Measurements from ENCODE around the gene TYW5. TPM values are rescaled to one million over a fixed set of nuclear protein-coding genes. Genes with fewer than 3 reads are reported as not detected.

Gene TYW5
- total and polyA plus RNA-seq, 3 experiments from 2014 or later, result 4.1 to 10.6 (median 10.0) TPM

DNA sequence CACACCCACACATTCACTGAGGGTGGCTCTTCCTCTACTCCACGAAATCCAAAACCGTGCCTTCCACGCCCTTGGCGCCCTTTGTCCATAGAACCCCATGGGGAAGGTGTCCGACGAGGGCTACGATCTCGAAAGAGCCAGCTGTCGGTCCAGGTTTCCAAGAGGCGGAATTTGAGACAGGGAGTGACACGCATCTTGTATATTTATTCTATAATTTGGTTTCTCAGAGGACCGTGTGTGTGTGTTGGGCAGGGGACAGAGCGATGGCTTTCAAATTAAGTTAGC lies 43.5 kb downstream of the TYW5 start:
- no peak for DNase-seq
- Mint-ChIP-seq H3K36me3 (peaks cover 11 to 26% (median 12%) of the 10 kb centered on the region in 3 donors), H3K27ac (peak overlapping the region; percentile 60 to 97 (median 96)), H3K27me3 (peaks cover 2 to 9% of the 10 kb centered on the region in 2 donors), H3K4me3 (peak overlapping the region; percentile 89 to 98 (median 95)), H3K4me1 (peaks cover 35 to 55% (median 54%) of the 10 kb centered on the region in 3 donors), H3K9me3 (no peaks in the 10 kb centered on the region)
- no peaks in the 10 kb centered on the region for H3K36me3 ChIP-seq (ENCODE audit: insufficient read depth, low read length)
- H3K27ac ChIP-seq (ENCODE audit: low read depth, low read length), result peak overlapping the region; percentile 81
- no peaks in the 10 kb centered on the region for H3K9me3 ChIP-seq (ENCODE audit: low read length)
- H3K4me1 ChIP-seq (ENCODE audit: insufficient read depth, low read length), result peaks cover 24% of the 10 kb centered on the region
- CTCF ChIA-PET, result no interaction called here
- no peaks in the 10 kb centered on the region for H3K27me3 ChIP-seq (ENCODE audit: insufficient read depth, low read length, poor library complexity, severe bottlenecking)
- POLR2A ChIA-PET, result no interaction called here
- peak overlapping the region; percentile 94 for H3K4me3 ChIP-seq (ENCODE audit: low read length)

DNA sequence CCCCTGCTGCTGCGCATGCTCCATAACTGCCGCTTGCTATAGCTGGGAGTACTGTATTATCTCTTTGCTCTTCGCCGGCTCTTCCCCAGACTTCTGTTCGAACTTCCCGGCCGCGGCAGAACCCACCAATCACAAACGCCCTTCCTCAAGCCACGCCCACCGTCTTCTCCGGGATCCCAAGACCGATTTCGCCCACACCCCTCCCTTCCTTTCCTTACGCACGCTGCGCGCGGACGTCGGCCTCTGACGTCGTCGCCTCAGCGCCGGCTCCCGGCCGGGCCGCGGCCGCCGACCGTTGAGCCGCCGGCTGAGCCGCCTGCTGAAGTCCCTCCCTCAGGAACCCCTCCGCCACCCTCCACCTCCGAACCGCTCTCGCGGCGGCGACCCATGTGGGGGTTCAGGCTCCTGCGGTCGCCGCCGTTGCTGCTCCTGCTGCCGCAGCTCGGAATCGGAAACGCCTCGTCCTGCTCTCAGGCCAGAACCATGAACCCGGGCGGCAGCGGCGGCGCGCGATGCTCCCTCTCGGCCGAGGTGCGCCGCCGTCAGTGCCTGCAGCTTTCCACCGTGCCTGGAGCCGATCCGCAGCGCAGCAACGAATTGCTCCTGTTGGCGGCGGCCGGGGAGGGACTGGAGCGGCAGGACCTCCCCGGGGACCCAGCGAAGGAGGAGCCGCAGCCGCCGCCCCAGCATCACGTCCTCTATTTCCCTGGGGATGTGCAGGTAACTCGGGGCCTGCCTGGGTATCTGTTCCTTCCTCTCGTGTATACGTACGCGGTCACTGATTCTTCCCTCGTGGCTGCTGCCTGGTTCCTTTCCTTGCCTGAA lies 44.0 kb downstream of the TYW5 start, which contains the start of gene C2orf69:
C2orf69 (plus strand) TSS at position 242 of the 825 bp plus-strand sequence; CDS start at position 388, 146 bp downstream.
- H3K4me3 Mint-ChIP-seq, result peak within 1 kb of the TSS; percentile 89 to 98 (median 95)
- Histone ChIP-seq H3K27me3 (ENCODE audit: insufficient read depth, low read length, poor library complexity, severe bottlenecking) (no peaks in the 10 kb centered on the region), H3K36me3 (ENCODE audit: insufficient read depth, low read length) (no peaks in the 10 kb centered on the region), H3K27ac (ENCODE audit: low read depth, low read length) (peak within 1 kb of the TSS; percentile 81), H3K4me1 (ENCODE audit: insufficient read depth, low read length) (peaks cover 24% of the 10 kb centered on the region), H3K9me3 (ENCODE audit: low read length) (no peaks in the 10 kb centered on the region), H3K4me3 (ENCODE audit: low read length) (peak within 1 kb of the TSS; percentile 94)
- no peaks in the 10 kb centered on the region for H3K9me3 Mint-ChIP-seq
- DNase-seq, result peak; percentile 80 to 89 (median 86)
- H3K36me3 Mint-ChIP-seq, result peaks cover 5 to 20% (median 6%) of the 10 kb centered on the region in 3 donors
- CTCF ChIA-PET, result interaction anchor here (1.3 kb wide), 1 partner anchor 19 kb away, joined by 3 read pairs; no protein-coding TSS in a partner anchor
- H3K27me3 Mint-ChIP-seq, result peaks cover 2 to 14% of the 10 kb centered on the region in 2 donors
- POLR2A ChIA-PET, result no interaction called here
- peak within 1 kb of the TSS; percentile 60 to 99 (median 97) for H3K27ac Mint-ChIP-seq
- peaks cover 35 to 49% (median 48%) of the 10 kb centered on the region in 3 donors for H3K4me1 Mint-ChIP-seq

DNA sequence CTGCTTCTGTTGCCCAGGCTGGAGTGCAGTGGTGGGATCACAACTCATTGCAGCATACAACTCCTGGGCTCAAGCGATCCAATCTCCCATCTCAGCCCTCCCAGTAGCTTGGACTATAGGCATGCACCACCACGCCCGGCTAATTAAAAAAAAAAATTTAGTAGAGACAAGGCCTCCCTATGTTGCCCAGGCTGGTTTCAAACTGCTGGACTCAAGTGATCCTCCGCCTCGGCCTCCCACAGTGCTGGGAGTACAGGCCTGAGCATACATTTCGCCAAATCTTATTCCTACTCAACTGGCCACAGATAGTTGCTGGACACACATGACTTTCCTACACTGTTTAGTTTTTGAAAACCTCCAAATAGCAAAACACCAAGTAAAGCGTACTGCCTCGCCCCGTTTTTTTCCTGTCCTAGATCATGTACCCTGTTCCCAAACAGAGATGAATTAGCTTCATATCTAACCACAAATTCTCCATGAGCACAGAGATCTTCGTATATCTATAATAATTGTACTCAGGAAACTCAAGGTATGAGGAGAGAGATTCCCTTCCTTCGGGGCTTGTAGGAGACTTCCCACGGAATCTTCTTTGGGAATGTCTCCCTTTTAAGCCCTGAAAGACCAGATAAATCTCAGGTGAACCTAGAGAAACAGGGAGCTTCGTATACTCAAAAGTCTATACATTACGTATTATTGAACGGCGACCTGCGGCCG lies 44.8 kb downstream of the TYW5 start:
- Mint-ChIP-seq H3K4me1 (peaks cover 33 to 42% (median 41%) of the 10 kb centered on the region in 3 donors), H3K27ac (peak overlapping the region; percentile 60 to 99 (median 97)), H3K36me3 (peaks cover 0 to 14% (median 1%) of the 10 kb centered on the region in 3 donors), H3K27me3 (peaks cover 2 to 19% of the 10 kb centered on the region in 2 donors), H3K4me3 (peak overlapping the region; percentile 89 to 98 (median 95)), H3K9me3 (no peaks in the 10 kb centered on the region)
- peak overlapping the region; percentile 81 for H3K27ac ChIP-seq (ENCODE audit: low read depth, low read length)
- no peaks in the 10 kb centered on the region for H3K9me3 ChIP-seq (ENCODE audit: low read length)
- H3K36me3 ChIP-seq (ENCODE audit: insufficient read depth, low read length), result no peaks in the 10 kb centered on the region
- CTCF ChIA-PET, result interaction anchor here (1.3 kb wide), 1 partner anchor 18 kb away, joined by 3 read pairs; no protein-coding TSS in a partner anchor
- POLR2A ChIA-PET, result no interaction called here
- peak overlapping the region; percentile 94 for H3K4me3 ChIP-seq (ENCODE audit: low read length)
- H3K27me3 ChIP-seq (ENCODE audit: insufficient read depth, low read length, poor library complexity, severe bottlenecking), result no peaks in the 10 kb centered on the region
- DNase-seq, result no peak
- peaks cover 24% of the 10 kb centered on the region for H3K4me1 ChIP-seq (ENCODE audit: insufficient read depth, low read length)

DNA sequence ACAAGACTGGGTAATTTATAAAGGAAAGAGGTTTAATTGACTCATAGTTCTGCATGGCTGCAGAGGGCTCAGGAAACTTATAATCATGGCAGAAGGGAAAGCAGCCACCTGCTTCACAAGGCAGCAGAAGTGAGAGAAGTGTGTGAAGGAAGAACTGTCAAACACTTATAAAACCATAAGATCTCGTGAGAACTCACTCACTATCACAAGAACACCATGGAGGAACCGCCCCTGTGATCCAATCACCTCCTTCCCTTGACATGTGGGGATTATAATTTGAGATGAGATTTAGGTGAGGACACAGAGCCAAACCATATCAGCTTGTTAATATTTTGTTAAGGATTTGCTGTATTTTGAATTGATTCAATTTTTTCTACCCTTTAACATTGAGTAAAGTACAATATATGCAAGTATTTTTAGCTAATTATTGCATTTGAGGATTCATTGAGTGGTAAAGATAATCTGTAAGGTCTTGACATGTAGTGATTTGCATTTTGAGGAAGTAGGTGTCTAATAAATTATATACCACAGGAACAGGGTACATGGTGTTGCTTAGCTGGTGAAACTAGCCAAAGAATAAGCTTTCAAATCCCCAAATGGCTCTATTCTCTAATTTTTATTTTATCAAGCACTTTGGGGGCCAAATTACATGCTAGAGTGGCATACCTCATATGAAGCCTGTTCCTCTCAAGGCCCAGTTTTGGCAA lies 48.1 kb downstream of the TYW5 start:
- Mint-ChIP-seq H3K36me3 (peaks cover 0 to 11% (median 1%) of the 10 kb centered on the region in 3 donors), H3K27me3 (peaks cover 5 to 36% of the 10 kb centered on the region in 2 donors), H3K9me3 (no peaks in the 10 kb centered on the region), H3K4me3 (peak overlapping the region in 1 of 7 donors; percentile 45), H3K27ac (peak overlapping the region in 1 of 8 donors; percentile 2), H3K4me1 (peaks cover 11 to 15% (median 14%) of the 10 kb centered on the region in 3 donors)
- no peak for DNase-seq
- H3K9me3 ChIP-seq (ENCODE audit: low read length), result no peaks in the 10 kb centered on the region
- ChIA-PET POLR2A (no interaction called here), CTCF (no interaction called here)
- peaks cover 5% of the 10 kb centered on the region for H3K4me1 ChIP-seq (ENCODE audit: insufficient read depth, low read length)
- H3K36me3 ChIP-seq (ENCODE audit: insufficient read depth, low read length), result no peaks in the 10 kb centered on the region
- H3K27ac ChIP-seq (ENCODE audit: low read depth, low read length), result no peak overlapping the region
- H3K27me3 ChIP-seq (ENCODE audit: insufficient read depth, low read length, poor library complexity, severe bottlenecking), result no peaks in the 10 kb centered on the region
- H3K4me3 ChIP-seq (ENCODE audit: low read length), result no peak overlapping the region

DNA sequence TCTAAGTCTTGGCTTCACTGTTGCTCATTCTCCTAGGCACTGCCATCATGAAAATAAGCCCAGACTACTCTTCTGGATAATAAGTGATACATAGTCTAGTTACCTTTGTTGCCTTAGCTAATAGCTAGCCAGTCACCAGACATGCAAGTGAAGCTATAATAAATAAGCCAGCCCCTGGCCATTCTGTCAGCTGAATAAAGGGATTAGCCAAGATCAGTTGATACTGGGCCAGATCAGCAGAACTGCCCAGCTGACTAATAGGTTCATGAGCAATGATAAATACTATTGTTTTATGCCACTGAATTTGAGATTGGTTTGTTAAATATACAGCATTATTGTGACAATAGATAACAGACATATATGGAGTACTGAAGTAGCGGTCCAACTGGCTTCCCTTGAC lies 52.2 kb downstream of the TYW5 start:
- CTCF ChIA-PET, result interaction anchor here (0.6 to 1.2 kb wide), 2 partner anchors 66 to 1569 kb away, joined by 3 read pairs; no protein-coding TSS in a partner anchor
- Mint-ChIP-seq H3K4me1 (no peaks in the 10 kb centered on the region), H3K27ac (no peak overlapping the region), H3K36me3 (no peaks in the 10 kb centered on the region), H3K27me3 (peaks cover 6 to 40% of the 10 kb centered on the region in 2 donors), H3K4me3 (no peak overlapping the region), H3K9me3 (no peaks in the 10 kb centered on the region)
- no peak for DNase-seq
- POLR2A ChIA-PET, result no interaction called here
- no peak overlapping the region for H3K4me3 ChIP-seq (ENCODE audit: low read length)
- no peaks in the 10 kb centered on the region for H3K4me1 ChIP-seq (ENCODE audit: insufficient read depth, low read length)
- no peaks in the 10 kb centered on the region for H3K27me3 ChIP-seq (ENCODE audit: insufficient read depth, low read length, poor library complexity, severe bottlenecking)
- H3K27ac ChIP-seq (ENCODE audit: low read depth, low read length), result peak overlapping the region; percentile 13
- H3K36me3 ChIP-seq (ENCODE audit: insufficient read depth, low read length), result no peaks in the 10 kb centered on the region
- H3K9me3 ChIP-seq (ENCODE audit: low read length), result no peaks in the 10 kb centered on the region

DNA sequence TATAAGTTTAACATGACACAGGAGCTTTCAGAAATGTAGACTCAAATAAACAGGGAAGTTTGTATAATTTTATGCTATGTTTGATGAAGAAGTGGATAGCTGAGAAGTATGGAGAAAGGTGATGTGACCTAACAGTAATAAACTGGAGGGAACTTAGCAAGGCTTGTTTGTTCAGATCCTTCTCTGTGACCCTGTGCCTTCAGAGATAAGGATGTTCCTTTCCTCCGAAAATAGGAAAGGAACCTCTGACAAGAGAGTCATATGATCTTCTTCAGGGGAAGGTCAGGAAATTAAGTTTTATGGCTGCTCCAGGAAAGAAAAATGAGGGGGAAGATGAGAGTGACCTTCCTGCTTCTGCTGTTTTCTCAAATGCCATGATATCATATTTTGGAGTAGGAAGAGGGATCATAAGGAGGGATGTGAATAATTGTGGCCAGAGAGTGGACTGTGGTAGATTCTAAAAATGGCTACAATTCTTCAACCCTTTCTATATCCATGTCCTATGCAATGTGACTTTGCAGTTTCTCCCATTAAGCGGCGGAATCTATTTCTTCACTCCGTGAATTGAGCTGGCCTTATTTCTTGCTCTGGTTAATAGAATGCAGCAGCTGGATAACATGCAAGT lies 52.7 kb downstream of the TYW5 start:
- peaks cover 7 to 39% of the 10 kb centered on the region in 2 donors for H3K27me3 Mint-ChIP-seq
- CTCF ChIA-PET, result interaction anchor here (1.2 kb wide), 1 partner anchor 67 kb away, joined by 3 read pairs; no protein-coding TSS in a partner anchor
- POLR2A ChIA-PET, result no interaction called here
- H3K36me3 Mint-ChIP-seq, result no peaks in the 10 kb centered on the region
- H3K4me1 Mint-ChIP-seq, result no peaks in the 10 kb centered on the region
- H3K4me3 Mint-ChIP-seq, result no peak overlapping the region
- H3K36me3 ChIP-seq (ENCODE audit: insufficient read depth, low read length), result no peaks in the 10 kb centered on the region
- H3K9me3 ChIP-seq (ENCODE audit: low read length), result no peaks in the 10 kb centered on the region
- H3K4me1 ChIP-seq (ENCODE audit: insufficient read depth, low read length), result no peaks in the 10 kb centered on the region
- H3K4me3 ChIP-seq (ENCODE audit: low read length), result no peak overlapping the region
- H3K27ac Mint-ChIP-seq, result no peak overlapping the region
- no peaks in the 10 kb centered on the region for H3K9me3 Mint-ChIP-seq
- no peak for DNase-seq
- no peaks in the 10 kb centered on the region for H3K27me3 ChIP-seq (ENCODE audit: insufficient read depth, low read length, poor library complexity, severe bottlenecking)
- H3K27ac ChIP-seq (ENCODE audit: low read depth, low read length), result peak overlapping the region; percentile 13

DNA sequence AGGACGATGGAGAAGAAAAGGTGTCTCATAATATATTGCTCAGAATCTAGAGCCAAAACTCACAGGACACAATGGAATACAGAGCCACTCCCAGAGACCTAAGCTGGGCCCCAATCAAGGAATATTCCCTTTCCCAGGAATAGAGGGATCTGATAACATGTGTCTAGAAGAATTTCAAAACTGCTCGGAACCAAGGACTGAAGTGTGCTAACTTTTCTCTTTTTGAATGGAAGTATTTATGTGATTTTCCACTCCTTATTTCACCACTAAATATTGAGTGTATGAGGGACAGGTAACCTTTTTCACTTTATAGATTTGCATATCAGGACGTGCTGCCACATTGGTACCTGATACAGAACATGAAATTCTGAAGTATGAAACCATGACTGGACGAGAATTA lies 53.3 kb downstream of the TYW5 start:
- H3K4me1 Mint-ChIP-seq, result no peaks in the 10 kb centered on the region

More for the DNA sequence above, 53.3 kb downstream of the TYW5 start:
- no peaks in the 10 kb centered on the region for H3K36me3 Mint-ChIP-seq
- H3K36me3 ChIP-seq (ENCODE audit: insufficient read depth, low read length), result no peaks in the 10 kb centered on the region
- H3K27ac Mint-ChIP-seq, result no peak overlapping the region
- ChIA-PET CTCF (no interaction called here), POLR2A (no interaction called here)
- H3K4me1 ChIP-seq (ENCODE audit: insufficient read depth, low read length), result no peaks in the 10 kb centered on the region
- H3K9me3 Mint-ChIP-seq, result no peaks in the 10 kb centered on the region
- no peak overlapping the region for H3K27ac ChIP-seq (ENCODE audit: low read depth, low read length)
- no peaks in the 10 kb centered on the region for H3K9me3 ChIP-seq (ENCODE audit: low read length)
- peaks cover 7 to 35% of the 10 kb centered on the region in 2 donors for H3K27me3 Mint-ChIP-seq
- no peak overlapping the region for H3K4me3 ChIP-seq (ENCODE audit: low read length)
- H3K27me3 ChIP-seq (ENCODE audit: insufficient read depth, low read length, poor library complexity, severe bottlenecking), result no peaks in the 10 kb centered on the region
- no peak overlapping the region for H3K4me3 Mint-ChIP-seq
- DNase-seq, result no peak

Data from CD8-positive, alpha-beta memory T cell (primary cell).